ENCODE measurements around the gene CA5A.
"Not testable (repeated sequence)": the region's sequence is repeated elsewhere in the genome, so short reads cannot be mapped to it uniquely, and the experiment has no call there.

The CA5A gene

GRCh38 chr16:87868254-87869029 is 67.9 kb downstream of the CA5A start:
- DNase-seq (ENCODE audit: low read depth): peak; percentile 56

GRCh38 chr16:87865902-87866555 is 70.3 kb downstream of the CA5A start:
- not testable (repeated sequence) for DNase-seq (ENCODE audit: low read depth)

- DNase-seq (ENCODE audit: low read depth): no peak
These were observed 71.9 kb downstream of the CA5A start for GRCh38 chr16:87864331-87864989.

GRCh38 chr16:87863327-87863635 is 73.0 kb downstream of the CA5A start:
- not testable (repeated sequence) for DNase-seq (ENCODE audit: low read depth)

GRCh38 chr16:87862597-87863326 is 73.6 kb downstream of the CA5A start:
- DNase-seq (ENCODE audit: low read depth): not testable (repeated sequence)

- not testable (repeated sequence) for DNase-seq (ENCODE audit: low read depth)
These were observed 74.8 kb downstream of the CA5A start for GRCh38 chr16:87861300-87862099.

- peak; percentile 39 for DNase-seq (ENCODE audit: low read depth)
These were observed 75.6 kb downstream of the CA5A start for GRCh38 chr16:87860553-87861299.

- not testable (repeated sequence) for DNase-seq (ENCODE audit: low read depth)
These were observed 78.0 kb downstream of the CA5A start for GRCh38 chr16:87858151-87858993.

GRCh38 chr16:87856791-87857228 is 79.5 kb downstream of the CA5A start:
- no peak for DNase-seq (ENCODE audit: low read depth)

GRCh38 chr16:87855852-87856715 is 80.2 kb downstream of the CA5A start:
- no peak for DNase-seq (ENCODE audit: low read depth)

GRCh38 chr16:87854907-87855683 is 81.2 kb downstream of the CA5A start:
- DNase-seq (ENCODE audit: low read depth): no peak

GRCh38 chr16:87854053-87854906 is 82.0 kb downstream of the CA5A start:
- DNase-seq (ENCODE audit: low read depth): no peak

- peak; percentile 77 for DNase-seq (ENCODE audit: low read depth)
These were observed 82.8 kb downstream of the CA5A start for GRCh38 chr16:87853411-87854052.

- no peak for DNase-seq (ENCODE audit: low read depth)
These were observed 84.7 kb downstream of the CA5A start for GRCh38 chr16:87851601-87852000.

- DNase-seq (ENCODE audit: low read depth): no peak
These were observed 85.2 kb downstream of the CA5A start for GRCh38 chr16:87851141-87851587.

Measured in HS-27A (cell line).